ENCODE results near the gene RALGAPA2.

Gene RALGAPA2

GRCh38 chr20:20395087-20395486 is 317.4 kb downstream of the RALGAPA2 start:
- DNase-seq (ENCODE audit: low read depth) = no peak
- TF ChIP-seq CTCF (IDR thresholded peaks at IDR 0.05; ENCODE audit: control insufficient read depth, insufficient read depth, low read depth, low read length, missing control alignments) = no peak
- no peak overlapping the region for H3K4me3 ChIP-seq (ENCODE audit: control insufficient read depth, low read depth, low read length)

- no peak overlapping the region for H3K4me3 ChIP-seq (ENCODE audit: control insufficient read depth, low read depth, low read length)
- no peak for DNase-seq (ENCODE audit: low read depth)
- no peak for TF ChIP-seq CTCF (IDR thresholded peaks at IDR 0.05; ENCODE audit: control insufficient read depth, insufficient read depth, low read depth, low read length, missing control alignments)
These were observed 319.0 kb downstream of the RALGAPA2 start for GRCh38 chr20:20393207-20394120.

GRCh38 chr20:20391766-20392165 is 320.7 kb downstream of the RALGAPA2 start:
- no peak for TF ChIP-seq CTCF (IDR thresholded peaks at IDR 0.05; ENCODE audit: control insufficient read depth, insufficient read depth, low read depth, low read length, missing control alignments)
- no peak overlapping the region for H3K4me3 ChIP-seq (ENCODE audit: control insufficient read depth, low read depth, low read length)
- no peak for DNase-seq (ENCODE audit: low read depth)

- DNase-seq (ENCODE audit: low read depth) = no peak
- no peak overlapping the region for H3K4me3 ChIP-seq (ENCODE audit: control insufficient read depth, low read depth, low read length)
- TF ChIP-seq CTCF (IDR thresholded peaks at IDR 0.05; ENCODE audit: control insufficient read depth, insufficient read depth, low read depth, low read length, missing control alignments) = no peak
These were observed 321.3 kb downstream of the RALGAPA2 start for GRCh38 chr20:20391115-20391514.

GRCh38 chr20:20390393-20390792 is 322.1 kb downstream of the RALGAPA2 start:
- no peak for DNase-seq (ENCODE audit: low read depth)
- no peak for TF ChIP-seq CTCF (IDR thresholded peaks at IDR 0.05; ENCODE audit: control insufficient read depth, insufficient read depth, low read depth, low read length, missing control alignments)

GRCh38 chr20:20386192-20386591 is 326.3 kb downstream of the RALGAPA2 start:
- no peak for DNase-seq (ENCODE audit: low read depth)
- TF ChIP-seq CTCF (IDR thresholded peaks at IDR 0.05; ENCODE audit: control insufficient read depth, insufficient read depth, low read depth, low read length, missing control alignments) = no peak

More at GRCh38 chr20:20390393-20390792, 322.1 kb downstream of the RALGAPA2 start:
- no peak overlapping the region for H3K4me3 ChIP-seq (ENCODE audit: control insufficient read depth, low read depth, low read length)

More at GRCh38 chr20:20386192-20386591, 326.3 kb downstream of the RALGAPA2 start:
- no peak overlapping the region for H3K4me3 ChIP-seq (ENCODE audit: control insufficient read depth, low read depth, low read length)

Measured in AG09309 (cell line).